NCI-H1436 treated with DMSO at 0.1 percent for 48 hours (cell line): ENCODE data around the gene PRAMEF12.
"Not testable (repeated sequence)": the region's sequence is repeated elsewhere in the genome, so short reads cannot be mapped to it uniquely, and the experiment has no call there.

ENCODE experiments used
- DNase-seq: peaks from one replicate; lab custom pipeline; 2025; lab: John Stamatoyannopoulos, UW

PRAMEF12 gene

GRCh38 chr1:12771186-12771585 lies 2.4 kb upstream of the PRAMEF12 start:
- no peak for DNase-seq

GRCh38 chr1:12772520-12772919 lies 1.0 kb upstream of the PRAMEF12 start:
- no peak for DNase-seq

GRCh38 chr1:12774801-12775345 lies 1.3 kb downstream of the PRAMEF12 start:
- no peak for DNase-seq

- no peak for DNase-seq
These were observed 1.9 kb downstream of the PRAMEF12 start for GRCh38 chr1:12775443-12775842.

- no peak for DNase-seq
These were observed 3.4 kb downstream of the PRAMEF12 start for GRCh38 chr1:12776801-12777557.

- DNase-seq: no peak
These were observed 4.5 kb downstream of the PRAMEF12 start for GRCh38 chr1:12778061-12778460.

GRCh38 chr1:12778907-12779306 lies 5.4 kb downstream of the PRAMEF12 start:
- DNase-seq: no peak

- DNase-seq: not testable (repeated sequence)
These were observed 8.0 kb downstream of the PRAMEF12 start for GRCh38 chr1:12781488-12781887.

GRCh38 chr1:12783783-12784182 lies 10.2 kb downstream of the PRAMEF12 start:
- DNase-seq: not testable (repeated sequence)

GRCh38 chr1:12784729-12785128 lies 11.2 kb downstream of the PRAMEF12 start:
- not testable (repeated sequence) for DNase-seq

GRCh38 chr1:12791097-12791496 lies 17.6 kb downstream of the PRAMEF12 start, which contains the start of gene PRAMEF1:
Gene PRAMEF1 (plus strand): TSS chr1:12791397. CDS start chr1:12793228, 1,831 bp downstream.
- not testable (repeated sequence) for DNase-seq

- no peak for DNase-seq
These were observed 25.4 kb downstream of the PRAMEF12 start for GRCh38 chr1:12798911-12799310.

- no peak for DNase-seq
These were observed 26.2 kb downstream of the PRAMEF12 start for GRCh38 chr1:12799730-12800129.

GRCh38 chr1:12809933-12810332 lies 36.4 kb downstream of the PRAMEF12 start:
- no peak for DNase-seq

- DNase-seq: no peak
These were observed 37.3 kb downstream of the PRAMEF12 start for GRCh38 chr1:12810691-12811408.

- no peak for DNase-seq
These were observed 37.9 kb downstream of the PRAMEF12 start for GRCh38 chr1:12811409-12811784.

- not testable (repeated sequence) for DNase-seq
These were observed 45.5 kb downstream of the PRAMEF12 start for GRCh38 chr1:12819061-12819460.
